T-helper 1 cell (primary cell): ENCODE results near the gene ST6GALNAC2.

Experiments
- DNase-seq, 5 donors: peaks; one replicate each; pipeline ENCODE4 v3.0.0-alpha.2; 2012 to 2020

ST6GALNAC2 gene

DNA sequence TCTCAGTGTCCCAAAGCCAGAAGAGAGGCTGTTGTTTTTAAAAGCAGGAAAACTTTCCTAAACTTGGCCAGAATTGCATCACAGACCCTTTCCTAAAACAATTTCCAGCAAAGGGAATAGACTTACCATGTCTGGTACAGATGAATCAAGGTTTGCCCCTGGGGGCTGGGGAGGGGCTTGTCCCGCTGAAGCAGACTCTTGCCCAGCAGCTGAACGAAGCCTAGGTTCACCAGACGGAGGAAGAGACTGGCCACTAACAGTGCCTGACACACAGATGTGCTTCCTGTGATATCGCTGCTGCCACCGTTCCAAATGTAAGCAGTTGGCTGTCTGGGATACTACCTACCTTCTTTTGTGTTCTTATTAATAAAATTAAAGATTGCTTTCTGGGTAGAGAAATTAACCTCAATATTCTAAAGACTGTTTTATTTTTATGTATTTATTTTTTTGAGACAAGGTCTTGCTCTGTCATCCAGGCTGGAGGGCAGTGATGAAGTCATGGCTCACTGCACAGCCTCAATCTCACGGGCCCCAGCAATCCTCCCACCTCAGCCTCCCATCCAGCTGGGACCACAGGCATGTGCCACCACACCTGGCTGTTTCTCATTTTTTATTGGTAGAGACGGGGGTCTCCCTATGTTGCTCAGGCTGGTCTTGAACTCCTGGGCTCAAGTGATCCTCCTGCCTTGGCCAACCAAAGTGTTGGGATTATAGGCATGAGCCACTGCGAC is 32.3 kb downstream of the ST6GALNAC2 start:
- DNase-seq = no peak

DNA sequence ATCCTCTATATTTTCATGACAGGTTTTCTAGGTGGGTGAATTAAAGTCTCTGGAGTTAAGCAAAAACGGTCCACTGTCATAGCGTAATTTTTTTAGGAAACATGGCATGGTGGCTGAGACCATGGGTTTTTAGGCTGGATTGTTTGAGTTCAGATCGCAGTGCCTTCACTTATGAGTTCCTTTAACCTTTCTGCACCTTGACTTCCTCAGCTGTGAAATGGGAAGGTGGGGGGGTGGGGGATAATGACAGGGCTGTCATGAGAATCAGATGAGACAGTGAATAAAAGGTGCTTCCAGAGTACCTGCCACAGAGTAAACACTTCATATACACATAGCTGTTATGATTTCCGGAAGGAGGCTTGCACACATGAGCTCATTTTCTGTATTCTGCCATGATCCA is 34.0 kb downstream of the ST6GALNAC2 start:
- DNase-seq = no peak

GRCh38 chr17:76550712-76551615 is 34.7 kb downstream of the ST6GALNAC2 start:
- no peak for DNase-seq

GRCh38 chr17:76549539-76549938 is 36.1 kb downstream of the ST6GALNAC2 start:
- DNase-seq = no peak

- DNase-seq = no peak
Measured at GRCh38 chr17:76549215-76549518, 36.5 kb downstream of the ST6GALNAC2 start.

GRCh38 chr17:76548378-76549214 is 37.1 kb downstream of the ST6GALNAC2 start:
- no peak for DNase-seq

- no peak for DNase-seq
Measured at GRCh38 chr17:76547642-76548202, 37.9 kb downstream of the ST6GALNAC2 start.

DNA sequence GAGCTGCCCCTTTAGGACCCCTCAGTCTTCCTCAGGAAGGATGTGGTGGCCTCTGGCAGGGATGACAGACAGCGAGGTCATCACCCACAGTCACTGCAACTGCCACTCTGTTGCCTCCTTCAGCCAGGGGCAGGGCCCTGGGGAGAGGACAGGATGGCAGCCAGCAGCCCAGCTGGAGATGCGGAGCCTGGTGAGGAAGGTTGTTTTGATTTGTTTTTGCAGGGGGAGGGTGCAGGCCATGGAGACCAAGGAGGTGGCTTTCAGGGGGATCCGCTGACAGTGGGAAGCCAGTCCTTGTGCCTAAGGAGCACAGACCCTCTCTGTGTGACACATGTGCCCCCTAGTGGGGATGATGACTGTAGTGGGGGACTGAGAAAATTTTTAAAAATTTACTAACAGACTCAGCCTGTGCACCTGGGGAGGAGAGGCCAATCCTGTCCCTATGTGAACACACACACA is 38.4 kb downstream of the ST6GALNAC2 start:
- peak in 4 of 5 donors; percentile 30 to 45 (median 42) for DNase-seq

- no peak for DNase-seq
Measured at GRCh38 chr17:76546556-76547182, 39.0 kb downstream of the ST6GALNAC2 start.

GRCh38 chr17:76545918-76546555 is 39.6 kb downstream of the ST6GALNAC2 start:
- DNase-seq = no peak

DNA sequence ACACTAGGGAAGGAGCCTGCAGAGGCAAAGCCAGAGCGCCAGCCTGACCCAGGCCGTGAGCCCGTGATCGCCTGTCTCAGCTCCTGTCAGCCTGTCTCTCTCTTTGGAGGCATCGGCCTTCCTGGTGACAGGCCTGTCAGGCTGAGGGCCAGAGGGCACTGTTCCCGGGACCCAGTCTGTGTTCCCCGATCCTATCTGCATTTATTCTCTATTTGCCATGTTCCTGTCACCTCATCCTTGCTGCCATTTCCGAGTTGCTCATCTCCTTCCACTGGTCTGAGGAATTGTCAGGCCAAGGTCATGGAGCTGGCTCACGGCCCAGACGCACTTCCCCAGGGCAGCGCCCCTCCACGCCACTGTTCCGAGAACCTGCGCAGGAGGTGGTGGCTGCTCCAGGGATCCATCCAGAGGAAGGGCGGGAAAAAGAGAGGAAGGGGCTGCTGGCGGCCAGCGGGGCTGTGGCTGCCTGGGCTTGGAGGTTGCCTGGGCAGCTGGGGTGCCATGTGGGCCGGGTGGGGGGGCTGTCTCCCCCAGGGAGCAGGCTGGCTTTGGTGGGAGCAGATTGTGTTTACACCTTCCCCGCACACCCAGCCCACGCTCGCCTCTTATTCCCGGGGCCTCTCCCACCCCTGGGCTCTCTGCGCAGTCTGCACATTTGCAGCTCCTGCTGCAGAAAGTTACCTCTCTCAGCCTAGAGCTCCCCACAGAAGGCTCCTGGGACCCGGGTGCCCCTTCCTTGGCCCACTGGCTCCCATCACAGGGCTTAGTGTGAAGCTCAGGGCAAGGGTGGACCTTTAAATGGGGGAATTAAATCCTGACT is 40.9 kb downstream of the ST6GALNAC2 start:
- DNase-seq = no peak

- no peak for DNase-seq
Measured at GRCh38 chr17:76543826-76544545, 41.7 kb downstream of the ST6GALNAC2 start.

DNA sequence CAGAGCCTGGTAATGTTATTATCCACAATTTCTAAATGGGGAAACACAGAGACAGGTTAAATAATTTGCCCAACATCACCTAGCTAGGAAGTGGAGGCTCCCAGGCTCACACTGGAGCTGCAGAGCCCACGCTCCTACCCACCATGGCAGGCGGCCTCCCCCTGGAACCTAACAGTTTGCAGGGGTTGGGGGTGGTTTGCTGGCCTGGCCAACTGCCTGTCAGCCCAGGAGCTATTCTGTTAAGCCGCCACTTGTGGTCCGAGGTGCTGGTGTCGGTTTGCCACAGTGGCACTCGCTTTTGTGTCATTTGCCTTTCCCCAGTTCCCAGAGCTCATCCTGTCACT is 42.2 kb downstream of the ST6GALNAC2 start:
- no peak for DNase-seq

- DNase-seq = no peak
Measured at GRCh38 chr17:76542984-76543383, 42.7 kb downstream of the ST6GALNAC2 start.

- DNase-seq = no peak
Measured at GRCh38 chr17:76542566-76542971, 43.1 kb downstream of the ST6GALNAC2 start.

GRCh38 chr17:76541739-76542454 is 43.8 kb downstream of the ST6GALNAC2 start:
- no peak for DNase-seq

DNA sequence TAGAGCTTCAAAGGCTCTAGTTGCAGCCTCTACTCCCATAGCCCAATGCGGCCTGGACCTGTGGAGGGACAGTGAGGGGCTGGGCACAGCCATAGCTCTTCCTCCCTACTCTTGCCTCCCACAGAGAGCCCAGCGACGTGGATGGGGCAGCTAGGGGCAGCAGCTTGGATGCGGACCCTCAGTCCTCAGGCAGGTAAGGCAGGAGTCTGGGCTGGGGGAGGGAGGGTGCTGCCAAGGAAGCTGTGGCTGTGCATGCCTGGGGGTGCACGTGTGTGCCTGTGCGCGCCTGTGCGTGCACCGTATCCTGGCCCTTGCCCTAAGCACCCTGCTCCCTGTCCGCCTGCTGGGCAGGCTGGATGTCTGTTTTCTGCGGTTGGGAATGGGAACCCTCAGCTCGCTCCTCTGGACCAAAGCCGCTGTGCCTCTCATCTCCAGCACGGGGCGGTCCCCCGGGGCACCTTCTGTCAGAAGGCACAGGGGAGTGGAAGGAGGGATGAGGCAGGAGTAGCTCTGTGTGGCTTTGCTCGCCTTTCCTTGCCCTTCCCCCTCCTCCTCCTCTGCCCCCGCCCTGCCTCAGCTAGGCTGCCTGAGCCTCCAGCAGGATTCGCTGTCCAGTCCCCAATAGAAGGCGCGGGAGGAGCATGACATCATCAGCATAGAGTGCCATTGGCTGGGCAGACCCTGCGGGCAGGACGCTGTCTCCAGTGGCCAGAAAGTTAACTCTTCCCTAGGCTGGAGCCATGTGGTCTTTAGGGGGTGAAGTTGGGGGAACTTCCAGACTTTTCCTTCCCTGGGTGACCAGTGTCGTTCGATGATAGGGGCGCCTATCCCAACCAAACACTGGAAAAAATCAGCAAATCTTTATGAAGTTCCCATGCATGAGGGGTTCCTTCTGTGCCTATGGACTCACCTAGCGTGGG is 45.0 kb downstream of the ST6GALNAC2 start:
- peak in 1 of 5 donors; percentile 26 for DNase-seq

DNA sequence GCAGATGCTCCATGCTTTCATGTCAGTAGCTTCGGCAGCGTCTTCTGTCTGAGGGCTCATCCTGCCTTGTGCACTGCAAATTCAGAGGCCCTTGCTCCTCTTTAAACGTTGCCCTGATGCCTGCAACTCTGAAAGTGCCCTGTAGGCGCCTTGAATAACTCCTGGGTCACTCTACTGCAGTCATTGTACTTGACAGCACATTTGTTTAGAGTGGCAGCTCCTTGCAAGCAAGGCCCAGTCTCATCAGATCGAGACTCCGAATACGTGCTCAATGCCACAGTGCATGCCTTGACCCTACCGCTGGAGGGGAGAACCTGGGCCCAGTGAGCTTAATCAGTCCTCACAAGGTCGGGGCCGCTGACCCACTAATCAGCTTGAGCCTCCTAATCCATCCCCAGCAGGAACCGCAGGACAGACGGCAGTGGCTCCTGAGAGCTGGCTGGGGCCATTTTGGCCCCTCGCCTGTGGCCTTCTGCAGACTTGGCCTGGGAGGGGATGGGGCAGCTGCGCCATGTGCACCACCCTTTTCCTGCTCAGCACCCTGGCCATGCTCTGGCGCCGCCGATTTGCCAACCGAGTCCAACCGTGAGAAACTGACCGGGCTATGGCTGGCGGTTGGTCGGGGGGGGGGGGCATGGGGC is 45.9 kb downstream of the ST6GALNAC2 start, which contains the start of gene PRCD:
Gene PRCD, plus strand, starts transcription at position 414 of the 641 bp plus-strand sequence. Its CDS starts 98 bp downstream, at position 512.
- DNase-seq = no peak
